ENCODE measurements around the gene CT47C1.
"Not testable (repeated sequence)": the region's sequence is repeated elsewhere in the genome, so short reads cannot be mapped to it uniquely, and the experiment has no call there.

CT47C1 gene

GRCh38 chrX:119072744-119073143 lies at the start of gene CT47C1:
Gene CT47C1 (plus strand): TSS chrX:119072993. CDS start chrX:119073226, 233 bp downstream.
- no peak for FAIRE-seq

GRCh38 chrX:119025900-119026299 lies 46.9 kb upstream of the CT47C1 start:
- FAIRE-seq, result no peak

GRCh38 chrX:119026344-119026743 lies 46.4 kb upstream of the CT47C1 start:
- not testable (repeated sequence) for FAIRE-seq

- FAIRE-seq, result not testable (repeated sequence)
Observed at GRCh38 chrX:119027960-119028732, 44.6 kb upstream of the CT47C1 start.

DNA sequence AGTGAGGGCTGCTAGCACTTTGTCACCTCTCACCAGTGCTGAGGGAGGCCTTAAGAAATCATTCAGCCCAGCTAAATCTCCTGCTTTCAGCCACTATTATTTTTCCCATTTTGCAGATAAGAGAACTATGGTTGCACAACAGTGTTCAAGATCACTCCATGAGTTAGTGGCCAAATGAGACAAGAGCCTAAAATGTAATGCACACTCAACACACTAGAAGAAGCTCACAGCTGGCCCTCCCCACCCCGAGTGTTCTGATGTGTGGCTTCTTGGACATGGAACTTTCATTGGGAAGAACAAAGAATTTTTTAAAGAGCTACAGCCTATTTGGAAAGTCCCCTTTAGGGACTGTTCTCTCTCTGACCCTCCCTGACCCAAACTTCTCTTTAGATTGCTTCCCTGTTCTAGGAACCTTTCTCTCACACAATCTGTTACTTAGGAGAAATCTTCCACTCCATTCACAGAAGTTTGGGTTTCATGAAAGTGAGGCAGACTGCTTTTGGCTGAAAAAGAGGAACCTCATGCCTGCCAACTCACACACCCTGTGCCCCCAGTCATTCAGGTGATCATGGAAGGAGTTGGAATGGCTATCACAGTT lies 44.0 kb upstream of the CT47C1 start:
- FAIRE-seq, result no peak

DNA sequence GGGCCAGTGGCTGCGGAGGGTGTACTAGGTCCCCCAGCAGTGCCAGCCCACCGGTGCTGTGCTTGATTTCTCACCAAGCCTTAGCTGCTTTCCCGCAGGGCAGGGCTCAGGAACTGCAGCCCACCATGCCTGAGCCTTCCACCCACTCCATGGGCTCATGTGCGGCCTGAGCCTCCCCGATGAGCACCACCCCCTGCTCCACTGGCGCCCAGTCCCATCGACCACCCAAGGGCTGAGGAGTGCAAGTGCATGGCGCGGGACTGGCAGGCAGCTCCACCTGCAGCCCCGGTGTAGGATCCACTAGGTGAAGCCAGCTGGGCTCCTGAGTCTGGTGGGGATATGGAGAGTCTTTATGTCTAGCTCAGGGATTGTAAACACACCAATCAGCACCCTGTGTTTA lies 43.1 kb upstream of the CT47C1 start:
- FAIRE-seq, result not testable (repeated sequence)

- FAIRE-seq, result no peak
Observed at GRCh38 chrX:119030990-119031389, 41.8 kb upstream of the CT47C1 start.

DNA sequence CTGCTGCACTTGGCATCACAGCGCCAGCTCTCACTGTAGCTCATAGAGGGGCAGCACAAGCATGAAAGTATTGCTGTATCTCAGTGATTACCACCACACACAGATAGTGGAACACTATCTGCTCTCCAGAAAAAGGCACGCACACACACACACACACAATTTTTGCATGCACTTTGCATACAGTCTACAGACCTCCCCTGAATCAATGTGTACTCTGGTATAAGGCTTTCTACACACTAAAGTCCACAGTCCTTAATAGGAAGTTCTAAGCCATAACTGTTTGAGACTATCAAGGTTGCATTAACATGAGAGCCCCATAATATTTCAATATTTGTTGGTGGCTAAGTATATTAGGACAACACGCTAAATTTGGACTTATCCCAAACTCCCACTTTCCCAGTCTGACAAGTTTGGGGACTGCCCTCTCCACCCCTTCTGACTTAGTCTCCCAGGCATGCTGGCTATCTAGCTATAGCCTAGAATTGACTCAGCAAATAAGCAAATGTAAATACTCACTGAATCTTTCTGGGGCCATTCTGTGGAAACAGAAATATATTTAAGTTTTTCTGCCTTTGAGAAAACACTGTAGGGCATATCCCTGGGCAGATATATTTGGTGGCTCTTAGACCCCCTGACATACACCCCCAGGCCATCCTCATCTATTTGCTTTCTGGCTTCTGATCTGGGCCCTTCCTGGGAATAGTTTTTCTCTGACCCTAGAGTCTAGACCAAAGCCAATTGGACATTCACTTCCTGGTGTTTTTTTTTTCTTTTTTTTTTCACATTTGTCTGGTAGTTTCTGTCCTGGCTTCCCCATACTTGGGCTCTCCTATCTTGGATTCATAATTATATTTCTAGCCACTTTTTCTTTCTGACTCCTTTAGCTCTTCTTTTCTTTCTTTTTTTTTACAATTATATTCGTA lies 36.4 kb upstream of the CT47C1 start:
- FAIRE-seq, result no peak

DNA sequence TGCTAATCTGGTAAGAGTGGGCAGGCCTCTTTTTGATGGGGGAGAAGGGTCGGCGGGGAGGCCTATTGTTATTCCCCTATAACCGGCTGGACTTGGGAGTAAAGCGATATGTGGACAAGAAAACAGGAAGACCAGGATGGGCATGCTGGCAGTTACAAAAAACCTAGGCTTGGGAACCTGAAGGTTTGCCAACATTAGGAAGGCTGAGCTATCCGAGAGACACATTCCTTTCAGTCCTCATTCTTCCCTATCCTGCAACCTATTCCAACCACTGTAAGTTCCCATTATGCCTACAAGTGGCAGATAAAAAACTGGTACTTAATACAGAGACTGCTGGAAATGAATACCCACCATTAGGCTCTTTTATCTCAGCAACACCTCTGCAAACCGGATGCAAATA lies 32.4 kb upstream of the CT47C1 start:
- no peak for FAIRE-seq

DNA sequence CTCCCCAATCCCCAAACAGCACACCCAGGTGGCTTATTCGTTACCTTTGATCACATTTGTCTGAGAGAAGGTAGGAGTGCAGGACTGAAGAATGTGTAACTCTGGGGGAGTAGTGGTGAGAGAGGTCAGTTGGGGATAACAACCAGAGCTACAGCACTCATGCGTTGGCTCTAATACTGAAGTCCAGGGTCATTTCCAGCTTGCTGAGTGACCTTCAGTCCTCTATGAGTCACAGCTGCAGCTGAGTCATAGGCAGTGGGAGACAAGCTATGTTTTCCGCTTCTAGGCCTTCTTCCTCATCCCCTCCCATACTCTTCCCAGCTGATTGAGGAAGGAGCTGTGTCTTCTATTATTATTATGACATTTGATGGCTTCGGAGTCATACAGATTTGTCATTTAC lies 31.6 kb upstream of the CT47C1 start:
- FAIRE-seq, result no peak

- FAIRE-seq, result no peak
Observed at GRCh38 chrX:119042040-119042439, 30.8 kb upstream of the CT47C1 start.

GRCh38 chrX:119042996-119043395 lies 29.8 kb upstream of the CT47C1 start:
- FAIRE-seq, result no peak

GRCh38 chrX:119045884-119046283 lies 26.9 kb upstream of the CT47C1 start:
- FAIRE-seq, result no peak

GRCh38 chrX:119055687-119056086 lies 17.1 kb upstream of the CT47C1 start:
- FAIRE-seq, result no peak

- no peak for FAIRE-seq
Observed at GRCh38 chrX:119062750-119063374, 9.9 kb upstream of the CT47C1 start.

DNA sequence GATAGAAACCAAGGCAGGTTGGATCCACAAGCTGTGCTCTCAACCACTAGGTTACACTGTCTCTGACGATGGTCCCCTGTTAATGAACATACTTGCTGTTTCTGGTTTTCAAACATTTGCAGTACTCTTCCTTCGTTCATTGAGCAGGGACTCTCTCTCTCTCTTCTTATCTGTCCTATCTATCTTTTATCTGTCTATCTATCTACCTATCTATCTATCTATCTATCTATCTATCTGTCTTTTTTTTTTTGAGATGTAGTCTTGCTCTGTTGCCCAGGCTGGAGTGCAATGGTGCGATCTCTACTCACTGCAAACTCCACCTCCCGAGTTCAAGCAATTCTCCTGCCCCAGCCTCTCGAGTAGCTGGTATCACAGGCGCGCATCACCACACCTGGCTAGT lies 9.4 kb upstream of the CT47C1 start:
- no peak for FAIRE-seq

- no peak for FAIRE-seq
Observed at GRCh38 chrX:119067023-119067739, 5.6 kb upstream of the CT47C1 start.

GRCh38 chrX:119069128-119069527 lies 3.7 kb upstream of the CT47C1 start:
- no peak for FAIRE-seq

- no peak for FAIRE-seq
Observed at GRCh38 chrX:119069762-119070161, 3.0 kb upstream of the CT47C1 start.

DNA sequence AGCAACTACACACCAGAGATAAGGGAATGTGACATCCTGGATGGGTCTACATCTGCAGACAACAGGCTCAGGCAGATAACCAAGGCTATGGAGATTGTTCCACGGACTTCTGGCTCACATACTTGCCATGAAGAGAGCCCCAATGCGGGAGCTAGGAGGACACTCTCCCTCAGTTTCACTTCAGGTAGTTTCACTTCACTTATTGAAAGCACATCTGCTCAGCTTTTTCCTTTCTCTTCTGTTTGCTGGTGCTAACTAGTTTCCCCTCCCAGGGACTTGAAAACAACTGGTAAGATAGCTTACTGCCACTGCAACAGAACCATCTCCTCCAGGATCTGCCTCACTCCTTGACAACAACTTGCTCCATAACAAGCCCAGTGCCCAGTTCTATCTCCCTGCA lies 1.4 kb upstream of the CT47C1 start:
- no peak for FAIRE-seq

DNA sequence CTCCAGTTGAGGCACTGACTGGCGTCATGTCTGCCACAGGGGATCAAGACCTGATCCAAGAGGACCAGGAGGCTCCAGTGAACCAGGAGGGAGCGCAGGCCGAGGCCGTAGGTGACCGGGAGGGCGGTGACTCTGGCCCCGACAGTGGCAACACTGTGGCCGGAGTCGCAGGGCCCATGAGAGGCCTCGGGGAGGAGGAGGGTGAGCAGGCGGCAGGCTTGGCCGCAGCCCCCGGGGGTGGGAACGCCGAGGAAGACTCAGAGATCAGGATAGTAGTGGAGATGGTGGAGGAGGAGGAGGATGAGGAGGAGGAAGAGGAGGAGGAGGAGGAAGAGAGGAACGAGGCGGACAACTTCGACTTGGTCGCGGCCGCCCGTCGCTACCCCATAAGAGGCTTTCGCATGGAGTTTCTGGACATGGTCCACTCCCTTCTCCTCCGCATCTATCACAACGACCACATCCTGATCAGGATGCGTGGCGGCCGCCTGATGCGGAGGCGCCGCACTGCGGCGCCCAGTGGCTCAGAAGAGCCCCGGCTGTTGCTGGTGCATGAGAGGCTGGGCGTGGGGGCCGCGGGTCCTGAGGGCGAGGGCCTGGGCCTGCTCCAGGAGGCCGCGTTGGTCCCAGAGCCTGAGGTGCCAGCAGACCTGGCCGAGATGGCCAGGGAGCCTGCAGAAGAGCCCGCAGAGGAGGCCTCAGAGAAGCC lies 560 bp downstream of the CT47C1 start:
- no peak for FAIRE-seq

- no peak for FAIRE-seq
Observed at GRCh38 chrX:119073911-119074310, 1.1 kb downstream of the CT47C1 start.
